Panc1 (cell line): ENCODE results near the gene USP24. TPM values are rescaled to one million over a fixed set of nuclear protein-coding genes. Genes with fewer than 3 reads are reported as not detected.

Source experiments
- ATAC-seq: fragments of 200-7000 bp; cut with Tn5 transposase; 2 replicates; pipeline ENCODE4 v1.9.1; 2020; ENCODE audit warnings: mild to moderate bottlenecking, moderate library complexity
- BruUV-seq: library from RNA; stranded (reverse); fragments of 400-500 nt; replicated peaks from 2 replicates; lab custom pipeline; 2021; lab: Mats Ljungman, UMichigan
- CTCF ChIA-PET: fragments of 300-600 bp; sonication (Branson Sonifier 250); formaldehyde crosslinking; loops from one replicate; lab custom pipeline; 2022; ENCODE audit warnings: antibody characterized with exemption; lab: Charles Lee
- POLR2A ChIA-PET: fragments of 300-600 bp; sonication (Branson Sonifier 250); formaldehyde crosslinking; loops from one replicate; lab custom pipeline; 2022; ENCODE audit warnings: antibody characterized with exemption; lab: Charles Lee
- DNase-seq: peaks from one replicate; pipeline ENCODE4 v3.0.0-alpha.2; 2010; ENCODE audit warnings: low read depth, low spot score
- H3K27ac ChIP-seq: 2 replicates; pipeline ENCODE4 v1.5.1; 2011; ENCODE audit warnings: mild to moderate bottlenecking, low read length, inconsistent platforms
- H3K27me3 ChIP-seq: fragments of 200-500 bp; sonication (Bioruptor generic); 2 replicates; pipeline ENCODE4 v1.6.0; 2014; ENCODE audit warnings: low read length, inconsistent platforms; ENCODE audit not compliant: control insufficient read depth, insufficient read depth
- H3K36me3 ChIP-seq: fragments of 200-500 bp; sonication (Bioruptor generic); 2 replicates; pipeline ENCODE4 v1.5.1; 2014; ENCODE audit warnings: inconsistent platforms, mild to moderate bottlenecking, low read length, moderate library complexity; ENCODE audit not compliant: control insufficient read depth, insufficient read depth
- H3K4me1 ChIP-seq: 2 replicates; pipeline ENCODE4 v1.5.1; 2011; ENCODE audit warnings: inconsistent platforms, mild to moderate bottlenecking, low read length, moderate library complexity; ENCODE audit not compliant: control insufficient read depth, insufficient read depth
- H3K4me3 ChIP-seq, 2 experiments: 2 replicates each; pipeline ENCODE4 v1.5.1; 2011 to 2012; ENCODE audit warnings: low read depth in 2 of 2, low read length in 2 of 2, mild to moderate bottlenecking in 2 of 2, inconsistent platforms in 1 of 2, moderate library complexity in 1 of 2
- H3K9me3 ChIP-seq: fragments of 200-500 bp; sonication (Bioruptor generic); 2 replicates; pipeline ENCODE4 v1.5.1; 2014; ENCODE audit warnings: low read depth, mild to moderate bottlenecking, inconsistent platforms, low read length, moderate library complexity; ENCODE audit not compliant: control insufficient read depth, insufficient read depth
- CTCF ChIP-seq: fragments of 450-650 bp; IDR thresholded peaks from 2 replicates; pipeline ENCODE4 v1.5.1; 2017; ENCODE audit warnings: mild to moderate bottlenecking
- POLR2AphosphoS5 ChIP-seq: IDR thresholded peaks from 2 replicates; pipeline ENCODE4 v1.6.1; 2012; ENCODE audit warnings: mild to moderate bottlenecking, low read depth, low read length, moderate library complexity
- REST ChIP-seq, 2 experiments: IDR thresholded peaks; 2 replicates each; pipeline ENCODE4 v1.6.1; 2011 to 2012; ENCODE audit warnings: low read depth in 2 of 2, control low read depth in 1 of 2, low read length in 1 of 2, mild to moderate bottlenecking in 1 of 2, moderate library complexity in 1 of 2; ENCODE audit not compliant: insufficient read depth in 1 of 2
- SIN3A ChIP-seq: IDR thresholded peaks from 2 replicates; pipeline ENCODE4 v1.6.1; 2012; ENCODE audit warnings: low read depth, mild to moderate bottlenecking, low read length, moderate library complexity, borderline replicate concordance; ENCODE audit not compliant: insufficient read depth
- TCF7L2 ChIP-seq: IDR thresholded peaks from 2 replicates; pipeline ENCODE4 v1.6.1; 2011; ENCODE audit warnings: mild to moderate bottlenecking, low read depth, low read length, inconsistent platforms
- in situ Hi-C: cut with HindIII; loops from 2 replicates; pipeline ENCODE4 v1.10.0; 2016; ENCODE audit warnings: low sequenced_read_pairs, low pct_unique_long_range_greater_than_20kb
- intact Hi-C: fragments of 100-400 bp; cut with micrococcal nuclease; formaldehyde crosslinking; loops from one replicate; pipeline ENCODE4 v1.10.0; 2022; ENCODE audit not compliant: unreplicated experiment
- total RNA-seq: library from RNA; stranded (reverse); gene quantifications from one replicate; pipeline ENCODE4 v1.2.1, GENCODE V29; 2021; ENCODE audit not compliant: unreplicated experiment

Gene USP24
- total RNA-seq, 1 experiment from 2014 or later, result 52.2 TPM

- H3K4me1 ChIP-seq, result peaks cover 57% of the 10 kb centered on the region
- intact Hi-C loops (no loop called here), in situ Hi-C loops (no loop called here)
- CTCF ChIA-PET, result no interaction called here
- no peaks in the 10 kb centered on the region for H3K27me3 ChIP-seq
- H3K36me3 ChIP-seq, result no peaks in the 10 kb centered on the region
- no peak for ATAC-seq
- no peaks in the 10 kb centered on the region for H3K9me3 ChIP-seq
- no peak overlapping the region for H3K4me3 ChIP-seq
- POLR2A ChIA-PET, result interaction anchor here (0.6 to 0.8 kb wide), 2 partner anchors 14 to 39 kb away, joined by 3 read pairs; no protein-coding TSS in a partner anchor
- H3K27ac ChIP-seq, result 0 out of 2 replicates have a peak overlapping the region, but pooled peaks have one; percentile 15
- DNase-seq, result no peak
- BruUV-seq, result no TSS peak
- TF ChIP-seq TCF7L2 (no peak), SIN3A (no peak), REST (IDR thresholded peaks at IDR 0.05; ENCODE audit: insufficient read depth in 1 of 2, low read depth in 2 of 2, low read length in 1 of 2) (no peak), POLR2AphosphoS5 (no peak), CTCF (no peak)
These were observed 19.5 kb downstream of the USP24 start for GRCh38 chr1:55195521-55196233.

- Histone ChIP-seq H3K4me1 (peaks cover 63% of the 10 kb centered on the region), H3K9me3 (no peaks in the 10 kb centered on the region), H3K4me3 (no peak overlapping the region), H3K27me3 (no peaks in the 10 kb centered on the region), H3K27ac (0 out of 2 replicates have a peak overlapping the region, but pooled peaks have one; percentile 15), H3K36me3 (no peaks in the 10 kb centered on the region)
- ATAC-seq (no peak), DNase-seq (no peak)
- intact Hi-C loops (no loop called here), in situ Hi-C loops (no loop called here)
- BruUV-seq, result no TSS peak
- POLR2A ChIA-PET, result interaction anchor here (0.8 kb wide), 1 partner anchor 14 kb away, joined by 3 read pairs; no protein-coding TSS in a partner anchor
- TF ChIP-seq POLR2AphosphoS5 (no peak), CTCF (no peak), REST (IDR thresholded peaks at IDR 0.05; ENCODE audit: insufficient read depth in 1 of 2, low read depth in 2 of 2, low read length in 1 of 2) (no peak), SIN3A (no peak), TCF7L2 (no peak)
- CTCF ChIA-PET, result no interaction called here
These were observed 20.3 kb downstream of the USP24 start for GRCh38 chr1:55194851-55195250.
